ENCODE results near the gene BAIAP2L1. TPM values are rescaled to one million over a fixed set of nuclear protein-coding genes. Genes with fewer than 3 reads are reported as not detected.

Gene BAIAP2L1
- total RNA-seq, 2 donors from 2014 or later = 63.9 to 66.2 TPM

DNA sequence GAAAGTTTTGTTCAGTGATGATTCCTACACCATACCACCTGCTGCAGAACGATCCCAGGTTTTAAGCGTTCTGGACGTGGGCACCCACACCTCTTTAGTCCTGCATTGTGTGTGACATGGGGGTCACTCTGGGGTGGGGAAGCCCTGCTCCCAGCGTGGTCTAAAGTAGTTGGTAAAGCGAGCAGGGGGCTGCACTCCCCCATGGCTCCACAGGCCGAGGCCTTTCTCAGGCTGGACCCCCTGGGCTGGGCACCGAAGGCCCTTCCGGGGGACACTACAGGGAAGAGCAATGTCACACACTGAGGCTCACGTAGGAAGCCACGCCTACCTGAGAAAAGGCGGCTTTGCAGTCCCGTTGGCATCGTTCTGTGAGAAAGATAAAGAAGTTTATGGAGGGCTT lies 107.1 kb downstream of the BAIAP2L1 start:
- no peak overlapping the region for H3K27ac ChIP-seq
- TF ChIP-seq, protein P1, sequence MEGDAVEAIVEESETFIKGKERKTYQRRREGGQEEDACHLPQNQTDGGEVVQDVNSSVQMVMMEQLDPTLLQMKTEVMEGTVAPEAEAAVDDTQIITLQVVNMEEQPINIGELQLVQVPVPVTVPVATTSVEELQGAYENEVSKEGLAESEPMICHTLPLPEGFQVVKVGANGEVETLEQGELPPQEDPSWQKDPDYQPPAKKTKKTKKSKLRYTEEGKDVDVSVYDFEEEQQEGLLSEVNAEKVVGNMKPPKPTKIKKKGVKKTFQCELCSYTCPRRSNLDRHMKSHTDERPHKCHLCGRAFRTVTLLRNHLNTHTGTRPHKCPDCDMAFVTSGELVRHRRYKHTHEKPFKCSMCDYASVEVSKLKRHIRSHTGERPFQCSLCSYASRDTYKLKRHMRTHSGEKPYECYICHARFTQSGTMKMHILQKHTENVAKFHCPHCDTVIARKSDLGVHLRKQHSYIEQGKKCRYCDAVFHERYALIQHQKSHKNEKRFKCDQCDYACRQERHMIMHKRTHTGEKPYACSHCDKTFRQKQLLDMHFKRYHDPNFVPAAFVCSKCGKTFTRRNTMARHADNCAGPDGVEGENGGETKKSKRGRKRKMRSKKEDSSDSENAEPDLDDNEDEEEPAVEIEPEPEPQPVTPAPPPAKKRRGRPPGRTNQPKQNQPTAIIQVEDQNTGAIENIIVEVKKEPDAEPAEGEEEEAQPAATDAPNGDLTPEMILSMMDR (IDR thresholded peaks at IDR 0.05) = no peak
- peaks cover 6% of the 10 kb centered on the region for H3K36me3 ChIP-seq
- DNase-seq = no peak
- H3K27me3 ChIP-seq = no peaks in the 10 kb centered on the region
- H3K9me3 ChIP-seq = no peaks in the 10 kb centered on the region
- intact Hi-C loops (cut with DNase I) = loop anchor here (2.0 kb wide), 1 partner anchor 107 kb away; the partner anchor contains the start of gene BAIAP2L1
- no peak overlapping the region for H3K4me3 ChIP-seq
- H3K4me1 ChIP-seq = no peaks in the 10 kb centered on the region
- H3K9ac ChIP-seq (ENCODE audit: low read depth in 2 of 2, low read length in 2 of 2) = no peak overlapping the region

DNA sequence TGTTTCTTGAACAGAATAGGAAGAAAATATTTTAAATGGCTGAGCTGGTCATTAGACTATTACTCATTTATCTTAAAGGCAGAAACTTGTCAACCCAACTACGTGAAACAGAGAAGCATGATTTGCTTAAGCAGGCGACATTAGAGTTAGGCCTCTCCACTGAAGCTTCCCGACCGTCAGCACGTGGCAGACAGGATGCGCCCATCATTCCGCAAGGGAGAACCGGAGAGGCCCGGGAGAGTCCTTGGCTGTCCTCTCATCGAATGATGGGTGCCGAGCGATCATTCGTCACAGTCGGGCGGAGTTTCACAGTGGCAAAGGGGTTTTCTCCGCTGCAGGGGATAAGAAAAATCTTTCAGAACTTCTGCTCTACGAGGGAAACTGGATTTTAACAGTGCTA lies 107.6 kb downstream of the BAIAP2L1 start:
- TF ChIP-seq, protein P1 (IDR thresholded peaks at IDR 0.05) = no peak
- H3K9me3 ChIP-seq = no peaks in the 10 kb centered on the region
- DNase-seq = no peak
- H3K9ac ChIP-seq (ENCODE audit: low read depth in 2 of 2, low read length in 2 of 2) = no peak overlapping the region
- H3K27ac ChIP-seq = no peak overlapping the region
- peaks cover 6% of the 10 kb centered on the region for H3K36me3 ChIP-seq
- no peak overlapping the region for H3K4me3 ChIP-seq
- intact Hi-C loops (cut with DNase I) = no loop called here
- H3K27me3 ChIP-seq = no peaks in the 10 kb centered on the region
- peaks cover 1% of the 10 kb centered on the region for H3K4me1 ChIP-seq

DNA sequence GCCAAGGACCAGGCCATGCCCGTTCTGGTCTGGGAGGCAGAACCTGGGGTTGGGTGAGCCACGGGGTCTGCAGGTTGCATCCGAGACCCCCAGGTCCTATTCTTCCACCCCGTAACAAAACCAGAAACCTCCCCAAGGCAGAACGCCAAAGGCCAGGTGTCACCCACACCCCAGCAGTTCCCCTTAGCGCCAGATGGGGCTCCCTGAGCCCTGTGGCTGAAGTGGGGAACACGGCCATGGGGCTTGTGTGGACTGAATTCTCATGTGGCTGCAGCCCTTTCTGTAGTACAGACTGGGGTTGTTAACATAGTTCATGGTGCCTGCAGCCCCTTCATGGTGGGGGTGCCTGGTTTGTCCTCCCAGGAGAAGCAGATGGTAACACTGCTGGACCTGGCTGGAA lies 109.2 kb downstream of the BAIAP2L1 start:
- intact Hi-C loops (cut with DNase I) = no loop called here
- Histone ChIP-seq H3K4me1 (peaks cover 17% of the 10 kb centered on the region), H3K27ac (no peak overlapping the region), H3K36me3 (peaks cover 6% of the 10 kb centered on the region), H3K27me3 (no peaks in the 10 kb centered on the region), H3K9me3 (no peaks in the 10 kb centered on the region), H3K9ac (ENCODE audit: low read depth in 2 of 2, low read length in 2 of 2) (no peak overlapping the region), H3K4me3 (no peak overlapping the region)
- TF ChIP-seq, protein P1 (IDR thresholded peaks at IDR 0.05) = no peak
- no peak for DNase-seq

DNA sequence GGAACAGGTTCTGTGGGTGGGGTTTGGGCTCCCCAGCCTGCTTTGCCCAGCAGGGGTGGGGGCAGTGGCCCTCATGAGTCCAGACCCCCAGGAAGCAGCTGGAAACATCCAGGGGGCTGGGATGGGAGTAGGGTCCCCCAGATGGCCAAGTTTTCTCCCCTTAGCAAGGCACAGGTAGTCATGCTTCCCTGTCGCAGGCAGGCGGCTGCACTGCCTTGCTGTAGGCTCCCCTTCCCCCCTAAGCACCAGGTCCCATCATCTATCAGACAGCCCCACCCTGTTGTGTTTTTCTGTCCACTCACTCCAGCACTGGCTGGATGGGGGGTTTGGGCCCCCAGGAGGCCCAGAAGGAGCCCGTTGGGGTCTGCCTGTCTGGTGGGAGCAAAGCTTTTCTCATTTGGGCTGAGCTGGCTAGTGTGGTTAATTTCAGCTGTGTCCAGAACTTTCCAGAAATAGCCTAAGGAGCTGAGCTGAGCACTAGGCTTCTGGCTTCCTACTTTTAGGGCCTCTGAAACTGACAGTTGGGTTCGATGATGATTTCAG lies 111.5 kb downstream of the BAIAP2L1 start:
- Histone ChIP-seq H3K9ac (ENCODE audit: low read depth in 2 of 2, low read length in 2 of 2) (no peak overlapping the region), H3K27ac (no peak overlapping the region), H3K36me3 (peaks cover 6% of the 10 kb centered on the region), H3K4me1 (peaks cover 36% of the 10 kb centered on the region), H3K9me3 (no peaks in the 10 kb centered on the region), H3K27me3 (no peaks in the 10 kb centered on the region), H3K4me3 (no peak overlapping the region)
- no peak for DNase-seq
- TF ChIP-seq, protein P1 (IDR thresholded peaks at IDR 0.05) = no peak
- intact Hi-C loops (cut with DNase I) = no loop called here

DNA sequence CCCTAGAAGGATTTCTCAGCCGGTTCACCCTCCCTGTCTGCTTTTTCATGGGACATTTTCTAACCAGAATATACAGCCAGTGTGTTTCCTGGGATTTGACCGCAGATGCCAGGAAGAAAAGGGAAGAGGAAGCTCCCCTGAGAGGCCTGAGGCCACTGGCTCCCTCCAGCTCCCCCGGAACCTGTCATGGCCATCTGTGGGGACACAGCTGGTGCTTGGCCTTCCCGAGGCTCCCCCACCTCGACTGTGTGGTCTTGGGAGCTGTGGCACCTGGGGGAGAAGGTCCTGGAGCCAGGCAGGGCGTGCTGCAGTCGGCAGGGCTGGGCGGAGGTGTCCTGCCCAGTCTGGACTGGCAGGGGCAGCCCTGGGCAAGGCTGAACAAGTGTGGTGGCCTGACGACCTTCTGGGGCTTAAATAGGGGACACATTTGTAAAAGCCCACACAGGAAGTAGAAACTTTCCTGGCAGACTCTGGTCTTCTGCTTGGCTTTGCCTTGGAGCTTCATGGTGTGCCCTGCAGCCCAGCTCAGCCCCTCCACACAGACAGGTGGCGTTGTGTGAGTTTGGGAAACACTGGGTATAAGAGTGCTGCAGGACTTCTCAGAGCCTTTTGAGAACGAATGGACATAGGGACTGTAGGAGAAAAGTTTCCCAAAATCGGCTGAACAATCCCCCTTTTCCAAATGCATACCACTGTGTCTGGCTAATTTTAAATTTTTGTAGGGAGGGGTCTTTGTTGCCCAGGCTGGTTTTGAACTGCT lies 112.6 kb downstream of the BAIAP2L1 start:
- peaks cover 6% of the 10 kb centered on the region for H3K36me3 ChIP-seq

More for the DNA sequence above, 112.6 kb downstream of the BAIAP2L1 start:
- peak overlapping the region; percentile 7 for H3K27ac ChIP-seq
- intact Hi-C loops (cut with DNase I) = no loop called here
- H3K4me3 ChIP-seq = no peak overlapping the region
- peak overlapping the region in 1 of 2 donors; percentile 46 for H3K9ac ChIP-seq (ENCODE audit: low read depth in 2 of 2, low read length in 2 of 2)
- H3K27me3 ChIP-seq = no peaks in the 10 kb centered on the region
- peaks cover 44% of the 10 kb centered on the region for H3K4me1 ChIP-seq
- no peak for DNase-seq
- TF ChIP-seq, protein P1 (IDR thresholded peaks at IDR 0.05) = no peak
- H3K9me3 ChIP-seq = no peaks in the 10 kb centered on the region
